Ascending aorta (tissue), 2 donors: ENCODE measurements around the gene PNO1. TPM values are rescaled to one million over a fixed set of nuclear protein-coding genes. Genes with fewer than 3 reads are reported as not detected.
A peak's percentile ranks its signal among the peaks of the same experiment; 100 is the strongest.
"Not testable (repeated sequence)": the region's sequence is repeated elsewhere in the genome, so short reads cannot be mapped to it uniquely, and the experiment has no call there.

Experiments used
- DNase-seq, 2 donors: peaks; one replicate each; pipeline ENCODE4 v3.0.0-alpha.2; 2019; ENCODE audit warnings: low spot score in 2 of 2
- H3K27ac ChIP-seq, 2 donors: fragments of 200-600 bp; sonication (generic); one replicate each; pipeline ENCODE4 v1.5.1; 2016 to 2017; ENCODE audit warnings: mild to moderate bottlenecking in 1 of 2
- H3K27me3 ChIP-seq: fragments of 200-600 bp; sonication (generic); one replicate; pipeline ENCODE4 v1.5.1; 2017
- H3K36me3 ChIP-seq, 2 donors: fragments of 200-600 bp; sonication (generic); one replicate each; pipeline ENCODE4 v1.5.1; 2016
- H3K4me1 ChIP-seq, 2 donors: fragments of 200-600 bp; sonication (generic); one replicate each; pipeline ENCODE4 v1.5.1; 2016 to 2017; ENCODE audit warnings: mild to moderate bottlenecking in 1 of 2
- H3K4me3 ChIP-seq, 2 donors: fragments of 200-600 bp; sonication (generic); one replicate each; pipeline ENCODE4 v1.5.1; 2016 to 2017; ENCODE audit warnings: mild to moderate bottlenecking in 1 of 2
- H3K9me3 ChIP-seq, 2 donors: fragments of 200-600 bp; sonication (generic); one replicate each; pipeline ENCODE4 v1.5.1; 2016
- intact Hi-C: fragments of 100-400 bp; cut with DNase I; formaldehyde crosslinking; loops from one replicate; pipeline ENCODE4 v1.15.1; 2023
- total RNA-seq: library from RNA; depleted of rRNA; stranded (reverse); fragments of >200 nt; gene quantifications from one replicate; pipeline ENCODE4 v1.1.0, GENCODE V29; 2016
- TF ChIP-seq, protein P1 (sequence below), 3 experiments: fragments of 200-600 bp in 2 of 3; fragments of 450-650 bp in 1 of 3; sonication (generic) in 2 of 3; IDR thresholded peaks; one replicate each; pipeline ENCODE4 v1.5.1; 2016 to 2019; ENCODE audit warnings: antibody characterized with exemption in 3 of 3, mild to moderate bottlenecking in 1 of 3, moderate library complexity in 1 of 3

Gene PNO1
- 5.4 TPM for total RNA-seq

DNA sequence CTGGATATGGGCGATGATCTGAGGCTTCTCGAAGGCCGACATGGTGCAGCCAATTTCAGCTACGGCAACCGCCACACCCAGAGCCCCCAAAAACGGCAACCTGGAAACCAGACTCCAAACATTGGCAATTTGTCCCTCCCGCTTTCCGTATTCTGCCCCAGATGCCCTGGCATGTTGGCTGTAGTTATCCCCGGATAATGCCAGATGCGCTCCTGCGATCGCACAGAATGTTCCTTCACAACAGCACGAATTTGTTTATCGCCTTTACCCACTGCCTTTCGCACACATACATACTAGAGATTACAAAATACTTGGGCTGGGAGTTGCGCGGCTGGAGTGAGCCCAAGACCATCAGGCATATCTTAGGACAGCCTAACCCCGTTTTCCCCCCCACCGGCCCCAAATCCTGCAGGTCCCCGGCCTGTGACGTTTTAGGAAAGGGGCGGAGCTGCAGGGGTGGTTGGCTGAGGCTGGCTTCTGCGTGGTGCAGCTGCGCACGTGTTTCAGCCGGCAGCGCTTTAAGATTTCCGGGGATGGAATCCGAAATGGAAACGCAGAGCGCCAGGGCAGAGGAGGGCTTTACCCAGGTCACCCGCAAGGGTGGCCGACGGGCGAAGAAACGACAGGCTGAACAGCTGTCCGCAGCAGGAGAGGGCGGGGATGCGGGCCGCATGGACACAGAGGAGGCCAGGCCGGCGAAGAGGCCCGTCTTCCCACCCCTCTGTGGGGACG is at the start of gene PNO1:
PNO1 (plus strand) TSS at position 487 of the 732 bp plus-strand sequence; CDS start at position 534, 47 bp downstream.
- Histone ChIP-seq H3K27me3 (no peaks in the 10 kb centered on the region), H3K4me1 (peaks cover 4 to 17% of the 10 kb centered on the region in 2 donors), H3K36me3 (peaks cover 11 to 13% of the 10 kb centered on the region in 2 donors), H3K4me3 (peak within 1 kb of the TSS; percentile 72 to 91), H3K27ac (peak within 1 kb of the TSS; percentile 82 to 83), H3K9me3 (no peaks in the 10 kb centered on the region)
- intact Hi-C loops: loop anchor here (1.0 to 5.0 kb wide), 2 partner anchors 95 to 1485 kb away; partner anchors contain the start of genes AAK1 and PPP3R1
- TF ChIP-seq, protein P1, sequence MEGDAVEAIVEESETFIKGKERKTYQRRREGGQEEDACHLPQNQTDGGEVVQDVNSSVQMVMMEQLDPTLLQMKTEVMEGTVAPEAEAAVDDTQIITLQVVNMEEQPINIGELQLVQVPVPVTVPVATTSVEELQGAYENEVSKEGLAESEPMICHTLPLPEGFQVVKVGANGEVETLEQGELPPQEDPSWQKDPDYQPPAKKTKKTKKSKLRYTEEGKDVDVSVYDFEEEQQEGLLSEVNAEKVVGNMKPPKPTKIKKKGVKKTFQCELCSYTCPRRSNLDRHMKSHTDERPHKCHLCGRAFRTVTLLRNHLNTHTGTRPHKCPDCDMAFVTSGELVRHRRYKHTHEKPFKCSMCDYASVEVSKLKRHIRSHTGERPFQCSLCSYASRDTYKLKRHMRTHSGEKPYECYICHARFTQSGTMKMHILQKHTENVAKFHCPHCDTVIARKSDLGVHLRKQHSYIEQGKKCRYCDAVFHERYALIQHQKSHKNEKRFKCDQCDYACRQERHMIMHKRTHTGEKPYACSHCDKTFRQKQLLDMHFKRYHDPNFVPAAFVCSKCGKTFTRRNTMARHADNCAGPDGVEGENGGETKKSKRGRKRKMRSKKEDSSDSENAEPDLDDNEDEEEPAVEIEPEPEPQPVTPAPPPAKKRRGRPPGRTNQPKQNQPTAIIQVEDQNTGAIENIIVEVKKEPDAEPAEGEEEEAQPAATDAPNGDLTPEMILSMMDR (IDR thresholded peaks at IDR 0.05): no peak
- peak; percentile 78 to 97 for DNase-seq

DNA sequence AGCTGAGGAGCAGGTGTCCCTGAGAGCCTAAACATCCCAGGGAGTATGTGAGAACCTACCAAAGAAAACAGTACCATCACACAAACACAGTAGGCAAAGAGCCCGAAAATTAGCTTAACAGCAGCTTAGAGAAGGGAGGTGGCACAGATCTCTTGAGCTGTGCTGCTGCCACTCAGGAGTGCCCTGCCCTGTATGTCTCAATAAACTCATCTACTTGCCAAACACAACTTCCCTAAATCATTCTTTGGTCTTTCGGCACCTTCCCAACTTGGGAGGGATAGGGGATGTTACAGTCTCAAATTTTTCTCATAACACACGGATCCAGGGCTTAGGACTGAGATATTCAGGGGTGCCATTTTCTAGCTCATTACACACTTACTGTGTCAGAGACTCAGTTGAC is 49.6 kb upstream of the PNO1 start:
- H3K4me3 ChIP-seq: no peak overlapping the region

DNA sequence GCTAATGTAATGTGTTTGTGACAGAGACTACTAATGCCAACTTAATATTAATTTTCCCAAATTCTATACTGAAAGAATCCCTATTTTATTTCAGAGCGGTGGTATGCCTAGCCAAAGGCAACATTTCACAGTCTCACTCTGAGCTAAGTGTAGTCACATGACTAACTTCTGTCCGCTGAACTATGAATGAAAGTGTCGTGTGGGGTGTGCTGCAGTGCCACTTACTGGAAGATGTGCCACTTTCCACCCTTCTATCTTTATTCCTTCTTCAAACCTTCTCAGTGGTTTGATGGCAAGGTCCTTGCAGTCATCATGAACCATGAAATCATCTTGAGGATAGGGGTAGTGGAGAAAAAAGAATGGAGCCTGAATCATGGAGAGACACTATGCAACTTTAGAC is 47.6 kb upstream of the PNO1 start:
- H3K9me3 ChIP-seq: no peaks in the 10 kb centered on the region
- no peak overlapping the region for H3K4me3 ChIP-seq
- no peaks in the 10 kb centered on the region for H3K4me1 ChIP-seq
- intact Hi-C loops: no loop called here
- no peaks in the 10 kb centered on the region for H3K27me3 ChIP-seq
- no peak overlapping the region for H3K27ac ChIP-seq
- no peak for DNase-seq
- TF ChIP-seq, protein P1 (IDR thresholded peaks at IDR 0.05): no peak
- no peaks in the 10 kb centered on the region for H3K36me3 ChIP-seq

More for the DNA sequence above, 49.6 kb upstream of the PNO1 start:
- H3K27ac ChIP-seq: no peak overlapping the region
- H3K9me3 ChIP-seq: no peaks in the 10 kb centered on the region
- DNase-seq: no peak
- no peaks in the 10 kb centered on the region for H3K36me3 ChIP-seq
- H3K4me1 ChIP-seq: no peaks in the 10 kb centered on the region
- TF ChIP-seq, protein P1 (IDR thresholded peaks at IDR 0.05): no peak
- intact Hi-C loops: no loop called here
- no peaks in the 10 kb centered on the region for H3K27me3 ChIP-seq

DNA sequence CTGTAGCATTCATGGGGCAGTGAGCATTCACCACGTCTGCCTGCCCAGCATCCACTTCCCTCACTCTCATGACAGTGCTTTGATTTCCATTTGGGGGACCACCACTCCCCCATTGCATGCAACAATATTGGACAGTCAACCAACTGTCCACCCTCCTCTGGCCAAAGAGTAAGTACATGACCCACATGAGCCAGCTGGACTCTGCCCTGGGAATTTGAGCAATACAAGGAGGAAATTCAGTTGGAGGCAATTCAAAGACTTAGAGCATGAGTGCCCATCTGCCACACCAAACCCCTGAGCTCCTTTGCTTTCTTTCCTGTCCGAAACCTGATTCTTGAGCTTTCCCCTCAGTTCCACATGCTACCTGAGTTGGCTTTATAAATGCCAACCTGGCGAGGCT is 41.7 kb upstream of the PNO1 start:
- Histone ChIP-seq H3K36me3 (no peaks in the 10 kb centered on the region), H3K27ac (no peak overlapping the region), H3K4me3 (no peak overlapping the region), H3K27me3 (no peaks in the 10 kb centered on the region), H3K4me1 (no peaks in the 10 kb centered on the region), H3K9me3 (no peaks in the 10 kb centered on the region)
- no peak for DNase-seq
- intact Hi-C loops: no loop called here
- TF ChIP-seq, protein P1 (IDR thresholded peaks at IDR 0.05): no peak

DNA sequence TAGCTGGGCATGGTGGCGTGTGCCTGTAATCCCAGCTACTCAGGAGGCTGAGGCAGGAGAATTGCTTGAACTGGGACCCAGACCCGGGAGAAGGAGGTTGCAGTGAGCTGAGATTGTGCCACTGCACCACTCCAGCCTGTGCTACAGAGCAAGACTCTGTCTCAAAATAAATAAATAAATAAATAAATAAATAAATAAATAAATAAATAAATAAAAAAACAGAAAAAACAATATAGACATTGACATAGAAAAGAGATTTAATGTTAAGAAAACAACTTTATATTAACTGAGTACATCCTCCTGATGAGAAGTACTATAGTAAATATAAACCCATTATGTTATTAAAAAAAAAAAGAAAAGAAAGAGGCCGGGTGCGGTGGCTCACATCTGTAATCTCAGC is 39.8 kb upstream of the PNO1 start:
- H3K27ac ChIP-seq, H3K36me3 ChIP-seq, H3K27me3 ChIP-seq, H3K9me3 ChIP-seq, H3K4me3 ChIP-seq, intact Hi-C loops, H3K4me1 ChIP-seq, DNase-seq: not testable (repeated sequence)

DNA sequence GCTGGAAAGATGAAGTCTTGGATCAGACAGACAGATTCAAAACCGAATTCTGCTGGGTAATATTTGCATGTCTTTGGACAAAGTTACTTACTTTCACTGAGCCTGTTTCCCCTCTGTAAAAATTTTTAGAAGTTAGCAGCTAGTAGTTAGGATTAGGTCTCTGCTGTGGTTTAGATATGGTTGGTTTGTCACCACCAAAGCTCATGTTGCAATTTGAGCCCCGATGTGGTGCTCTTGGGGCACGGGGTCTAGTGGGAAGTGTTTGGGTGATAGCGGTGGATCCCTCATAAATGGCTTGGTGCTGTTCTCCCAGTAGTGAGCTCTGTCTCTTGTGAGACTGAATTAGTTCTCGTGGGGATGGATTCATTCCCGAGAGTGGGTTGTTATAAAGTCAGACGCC is 38.9 kb upstream of the PNO1 start:
- no peak for DNase-seq
- no peak overlapping the region for H3K4me3 ChIP-seq
- intact Hi-C loops: no loop called here
- H3K27ac ChIP-seq: no peak overlapping the region
- H3K36me3 ChIP-seq: no peaks in the 10 kb centered on the region
- H3K4me1 ChIP-seq: no peaks in the 10 kb centered on the region
- no peaks in the 10 kb centered on the region for H3K27me3 ChIP-seq
- H3K9me3 ChIP-seq: no peaks in the 10 kb centered on the region
- TF ChIP-seq, protein P1 (IDR thresholded peaks at IDR 0.05): no peak
